Osteoblast (primary cell): ENCODE data around the gene WAC. TPM values are rescaled to one million over a fixed set of nuclear protein-coding genes. Genes with fewer than 3 reads are reported as not detected.

Experiments
- DNase-seq: peaks from one replicate; pipeline ENCODE4 v3.0.0; 2011; ENCODE audit warnings: low spot score, mixed read lengths; ENCODE audit not compliant: insufficient read length; ENCODE audit errors: missing footprints
- H2AFZ ChIP-seq: 2 replicates; pipeline ENCODE4 v1.6.0; 2011; ENCODE audit warnings: mild to moderate bottlenecking, low read length
- H3K27ac ChIP-seq: 2 replicates; pipeline ENCODE4 v1.5.1; 2011; ENCODE audit warnings: mild to moderate bottlenecking, low read depth, low read length, moderate library complexity
- H3K27me3 ChIP-seq: 2 replicates; pipeline ENCODE4 v1.6.0; 2012; ENCODE audit warnings: mild to moderate bottlenecking, control low read depth, inconsistent platforms, low read length, moderate library complexity; ENCODE audit not compliant: insufficient read depth
- H3K36me3 ChIP-seq: 2 replicates; pipeline ENCODE4 v1.5.1; 2011; ENCODE audit warnings: mild to moderate bottlenecking, low read length, control low read depth, moderate library complexity; ENCODE audit not compliant: insufficient read depth
- H3K4me1 ChIP-seq: 2 replicates; pipeline ENCODE4 v1.5.1; 2011; ENCODE audit warnings: mild to moderate bottlenecking, low read length, control low read depth, moderate library complexity; ENCODE audit not compliant: insufficient read depth
- H3K4me2 ChIP-seq: 2 replicates; pipeline ENCODE4 v1.6.0; 2011; ENCODE audit warnings: mild to moderate bottlenecking, low read length; ENCODE audit not compliant: insufficient read depth
- H3K4me3 ChIP-seq: fragments of 200-600 bp; sonication (generic); 3 replicates; pipeline ENCODE4 v1.5.1; 2012; ENCODE audit warnings: mild to moderate bottlenecking, low read length, inconsistent platforms; ENCODE audit not compliant: insufficient read depth
- H3K79me2 ChIP-seq: 2 replicates; pipeline ENCODE4 v1.6.0; 2012; ENCODE audit warnings: mild to moderate bottlenecking, low read length, control low read depth, inconsistent platforms; ENCODE audit not compliant: insufficient read depth
- H3K9me3 ChIP-seq: 2 replicates; pipeline ENCODE4 v1.5.1; 2011; ENCODE audit warnings: low read depth, low read length, control low read depth
- H4K20me1 ChIP-seq: 2 replicates; pipeline ENCODE4 v1.6.0; 2012; ENCODE audit warnings: mild to moderate bottlenecking, low read length, control low read depth; ENCODE audit not compliant: insufficient read depth
- total RNA-seq: library from RNA; depleted of rRNA; stranded (reverse); fragments of >200 nt; gene quantifications from 2 replicates; pipeline ENCODE4 v1.2.3, GENCODE V29; 2012
- TF ChIP-seq, protein P1 (sequence below): IDR thresholded peaks from 2 replicates; pipeline ENCODE4 v1.5.1; 2011; ENCODE audit warnings: mild to moderate bottlenecking, low read depth, low read length, moderate library complexity; ENCODE audit errors: extremely low read depth

WAC gene
- total RNA-seq, 1 donor: 77.1 TPM

- DNase-seq: no peak
- Histone ChIP-seq H3K36me3 (no peaks in the 10 kb centered on the region), H3K27ac (no peak overlapping the region), H3K27me3 (peaks cover 12% of the 10 kb centered on the region), H3K4me3 (no peak overlapping the region), H4K20me1 (no peaks in the 10 kb centered on the region), H3K4me2 (no peak overlapping the region), H3K9me3 (no peaks in the 10 kb centered on the region), H3K79me2 (no peaks in the 10 kb centered on the region), H2AFZ (no peak overlapping the region), H3K4me1 (peaks cover 18% of the 10 kb centered on the region)
- TF ChIP-seq, protein P1, sequence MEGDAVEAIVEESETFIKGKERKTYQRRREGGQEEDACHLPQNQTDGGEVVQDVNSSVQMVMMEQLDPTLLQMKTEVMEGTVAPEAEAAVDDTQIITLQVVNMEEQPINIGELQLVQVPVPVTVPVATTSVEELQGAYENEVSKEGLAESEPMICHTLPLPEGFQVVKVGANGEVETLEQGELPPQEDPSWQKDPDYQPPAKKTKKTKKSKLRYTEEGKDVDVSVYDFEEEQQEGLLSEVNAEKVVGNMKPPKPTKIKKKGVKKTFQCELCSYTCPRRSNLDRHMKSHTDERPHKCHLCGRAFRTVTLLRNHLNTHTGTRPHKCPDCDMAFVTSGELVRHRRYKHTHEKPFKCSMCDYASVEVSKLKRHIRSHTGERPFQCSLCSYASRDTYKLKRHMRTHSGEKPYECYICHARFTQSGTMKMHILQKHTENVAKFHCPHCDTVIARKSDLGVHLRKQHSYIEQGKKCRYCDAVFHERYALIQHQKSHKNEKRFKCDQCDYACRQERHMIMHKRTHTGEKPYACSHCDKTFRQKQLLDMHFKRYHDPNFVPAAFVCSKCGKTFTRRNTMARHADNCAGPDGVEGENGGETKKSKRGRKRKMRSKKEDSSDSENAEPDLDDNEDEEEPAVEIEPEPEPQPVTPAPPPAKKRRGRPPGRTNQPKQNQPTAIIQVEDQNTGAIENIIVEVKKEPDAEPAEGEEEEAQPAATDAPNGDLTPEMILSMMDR: no peak
These were observed 94.2 kb downstream of the WAC start for GRCh38 chr10:28627102-28627501.

DNA sequence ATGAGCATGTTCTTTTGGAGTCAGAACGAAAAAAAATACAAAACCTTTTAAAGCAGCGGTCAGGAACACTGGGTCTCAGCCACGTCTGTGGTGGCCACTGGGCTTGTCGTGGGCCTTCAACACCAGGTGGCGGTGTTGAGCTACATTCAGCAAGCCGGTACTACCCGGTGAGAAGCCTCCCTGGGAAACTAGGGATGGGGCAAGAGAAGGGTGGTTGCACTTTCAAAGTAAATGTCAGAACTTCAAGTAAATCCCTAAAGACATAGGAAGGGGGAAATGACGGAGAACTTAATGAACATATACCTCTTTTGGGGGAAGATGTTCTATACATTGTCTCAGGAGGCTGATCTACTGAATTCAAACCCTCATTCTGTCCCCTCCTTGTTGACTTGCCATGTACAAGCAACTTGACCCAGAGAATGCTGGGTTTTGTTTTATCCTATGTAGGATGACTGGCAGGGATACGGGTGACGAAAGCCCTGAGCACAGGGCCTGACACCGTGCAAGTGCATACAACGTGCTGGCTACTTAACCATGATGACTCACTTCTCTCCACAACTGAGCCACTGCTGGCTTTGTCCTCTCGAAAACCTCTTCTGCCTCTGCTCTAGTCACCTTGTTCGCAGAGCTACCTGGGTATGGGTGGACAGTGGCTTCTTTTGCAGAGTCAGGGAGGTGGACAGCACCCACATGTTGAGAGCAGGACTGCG, 95.4 kb downstream of the WAC start:
- H3K4me2 ChIP-seq: peak overlapping the region; percentile 60
- H3K27ac ChIP-seq: peak overlapping the region; percentile 3
- TF ChIP-seq, protein P1: peak; percentile 97
- no peaks in the 10 kb centered on the region for H3K79me2 ChIP-seq
- no peaks in the 10 kb centered on the region for H3K9me3 ChIP-seq
- no peaks in the 10 kb centered on the region for H3K36me3 ChIP-seq
- peak; percentile 85 for DNase-seq
- H4K20me1 ChIP-seq: no peaks in the 10 kb centered on the region
- H3K27me3 ChIP-seq: peaks cover 12% of the 10 kb centered on the region
- H2AFZ ChIP-seq: no peak overlapping the region
- no peak overlapping the region for H3K4me3 ChIP-seq
- peaks cover 18% of the 10 kb centered on the region for H3K4me1 ChIP-seq

DNA sequence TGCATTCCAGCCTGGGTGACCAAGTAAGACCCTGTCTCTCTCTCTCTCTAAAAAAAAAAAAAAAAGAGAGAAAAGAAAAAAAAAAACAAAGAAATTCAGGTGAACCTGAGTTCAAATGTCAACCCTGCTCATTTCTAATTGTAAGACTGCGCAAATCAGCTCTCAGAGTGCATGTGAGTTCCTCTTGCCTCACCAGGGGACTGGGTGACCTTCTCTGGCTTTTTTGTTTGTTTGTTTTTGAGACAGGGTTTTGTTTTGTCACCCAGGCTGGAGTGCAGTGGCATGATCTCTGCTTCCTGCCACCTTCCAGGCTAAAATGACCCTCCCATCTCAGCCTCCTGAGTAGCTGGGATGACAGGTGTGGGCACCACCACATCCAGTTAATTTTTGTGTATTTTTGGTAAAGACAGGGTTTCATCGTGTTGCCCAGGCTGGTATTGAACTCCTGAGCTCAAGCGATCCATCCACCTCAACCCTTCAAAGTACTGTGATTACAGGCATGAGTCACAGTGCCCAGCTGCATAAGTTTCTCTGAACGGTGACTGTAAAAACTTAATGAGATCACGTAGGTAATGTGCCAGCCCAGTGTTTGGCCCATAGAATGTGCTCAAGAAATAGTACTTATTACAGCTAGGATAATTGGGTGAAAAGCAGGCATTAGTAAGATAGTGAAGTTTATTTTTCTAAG, 99.1 kb downstream of the WAC start:
- Histone ChIP-seq H3K4me3 (no peak overlapping the region), H2AFZ (no peak overlapping the region), H3K4me1 (peaks cover 11% of the 10 kb centered on the region), H3K36me3 (no peaks in the 10 kb centered on the region), H3K4me2 (no peak overlapping the region), H3K27ac (no peak overlapping the region), H3K79me2 (no peaks in the 10 kb centered on the region), H4K20me1 (no peaks in the 10 kb centered on the region), H3K27me3 (peaks cover 18% of the 10 kb centered on the region), H3K9me3 (no peaks in the 10 kb centered on the region)
- no peak for DNase-seq
- TF ChIP-seq, protein P1: no peak

DNA sequence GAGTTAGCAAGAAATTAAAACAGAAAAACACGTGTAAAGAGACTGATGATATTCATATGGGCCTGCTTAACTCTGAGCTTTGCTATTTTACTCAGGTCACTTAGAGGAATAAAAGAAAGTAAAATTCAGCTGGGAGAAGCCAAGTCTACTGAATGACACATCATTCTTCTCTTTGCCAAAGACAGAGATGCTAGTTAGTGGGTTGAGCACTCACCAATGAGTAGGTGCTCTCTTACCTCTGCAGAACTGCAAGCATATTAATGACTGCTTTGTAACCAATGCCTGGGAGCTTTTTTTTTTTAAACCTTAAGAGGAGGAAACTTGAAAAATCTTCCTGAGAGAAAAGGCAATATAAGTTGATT, 99.6 kb downstream of the WAC start:
- H3K27me3 ChIP-seq: peaks cover 18% of the 10 kb centered on the region
- H3K9me3 ChIP-seq: no peaks in the 10 kb centered on the region
- TF ChIP-seq, protein P1: no peak
- H3K4me1 ChIP-seq: peaks cover 9% of the 10 kb centered on the region
- H4K20me1 ChIP-seq: no peaks in the 10 kb centered on the region
- no peak overlapping the region for H3K4me2 ChIP-seq
- no peak overlapping the region for H3K4me3 ChIP-seq
- no peak for DNase-seq
- no peak overlapping the region for H3K27ac ChIP-seq
- no peaks in the 10 kb centered on the region for H3K79me2 ChIP-seq
- H3K36me3 ChIP-seq: no peaks in the 10 kb centered on the region
- H2AFZ ChIP-seq: no peak overlapping the region
